Endothelial cell (in vitro differentiated cells): ENCODE results near the gene IFT80. TPM values are rescaled to one million over a fixed set of nuclear protein-coding genes. Genes with fewer than 3 reads are reported as not detected.

Source experiments
- DNase-seq: peaks from one replicate; pipeline ENCODE4 v3.0.0; 2021; ENCODE audit warnings: low spot score
- H3K27ac Mint-ChIP-seq: one replicate; pipeline ENCODE4 v1.8.0; 2021; ENCODE audit warnings: mixed read lengths, inconsistent platforms; ENCODE audit not compliant: unreplicated experiment
- H3K27me3 Mint-ChIP-seq: one replicate; pipeline ENCODE4 v1.8.0; 2021; ENCODE audit warnings: mild to moderate bottlenecking, moderate library complexity, mixed read lengths, inconsistent platforms; ENCODE audit not compliant: unreplicated experiment
- H3K36me3 Mint-ChIP-seq: one replicate; pipeline ENCODE4 v1.8.0; 2021; ENCODE audit warnings: mild to moderate bottlenecking, low read depth, mixed read lengths, inconsistent platforms; ENCODE audit not compliant: unreplicated experiment
- H3K4me1 Mint-ChIP-seq: one replicate; pipeline ENCODE4 v1.8.0; 2021; ENCODE audit warnings: mild to moderate bottlenecking, mixed read lengths, inconsistent platforms; ENCODE audit not compliant: unreplicated experiment
- H3K4me3 Mint-ChIP-seq: one replicate; pipeline ENCODE4 v1.8.0; 2021; ENCODE audit warnings: mild to moderate bottlenecking, mixed read lengths, inconsistent platforms; ENCODE audit not compliant: unreplicated experiment
- H3K9me3 Mint-ChIP-seq: one replicate; pipeline ENCODE4 v1.8.0; 2021; ENCODE audit warnings: mixed read lengths, inconsistent platforms; ENCODE audit not compliant: unreplicated experiment
- total RNA-seq: library from RNA; stranded (reverse); fragmentation: NEBNext Ultra II Directional; extraction: Animal tissue kit (Norgen Biotek cat#: 25700); gene quantifications from one replicate; pipeline ENCODE4 v1.2.1, GENCODE V29; 2021; ENCODE audit not compliant: unreplicated experiment
- TF ChIP-seq, protein P1 (sequence below): fragments of 200-600 bp; sonication (generic); IDR thresholded peaks from one replicate; pipeline ENCODE4 v1.5.0; 2021; ENCODE audit warnings: antibody characterized with exemption; ENCODE audit not compliant: unreplicated experiment

Gene IFT80
- total RNA-seq, 1 donor from 2014 or later, result 33.2 TPM

DNA sequence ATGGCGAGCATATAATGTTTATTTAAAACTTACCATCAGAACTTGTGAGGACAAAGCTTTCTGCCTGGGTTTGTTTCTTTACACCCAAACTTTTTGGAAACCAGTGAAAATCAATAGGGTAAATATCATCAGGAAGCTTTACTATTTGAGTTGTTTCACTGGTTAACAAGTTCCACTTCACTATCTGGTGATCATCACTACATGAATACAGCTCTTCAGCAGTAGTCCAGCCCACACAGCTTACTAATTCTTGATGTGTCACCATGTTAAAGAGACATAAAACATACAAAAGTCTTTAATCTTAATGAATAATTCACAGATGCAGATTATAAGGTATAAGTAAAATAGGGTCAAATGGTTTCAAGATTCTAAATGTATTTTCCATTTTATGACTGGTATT lies 17.6 kb downstream of the IFT80 start:
- TF ChIP-seq, protein P1, sequence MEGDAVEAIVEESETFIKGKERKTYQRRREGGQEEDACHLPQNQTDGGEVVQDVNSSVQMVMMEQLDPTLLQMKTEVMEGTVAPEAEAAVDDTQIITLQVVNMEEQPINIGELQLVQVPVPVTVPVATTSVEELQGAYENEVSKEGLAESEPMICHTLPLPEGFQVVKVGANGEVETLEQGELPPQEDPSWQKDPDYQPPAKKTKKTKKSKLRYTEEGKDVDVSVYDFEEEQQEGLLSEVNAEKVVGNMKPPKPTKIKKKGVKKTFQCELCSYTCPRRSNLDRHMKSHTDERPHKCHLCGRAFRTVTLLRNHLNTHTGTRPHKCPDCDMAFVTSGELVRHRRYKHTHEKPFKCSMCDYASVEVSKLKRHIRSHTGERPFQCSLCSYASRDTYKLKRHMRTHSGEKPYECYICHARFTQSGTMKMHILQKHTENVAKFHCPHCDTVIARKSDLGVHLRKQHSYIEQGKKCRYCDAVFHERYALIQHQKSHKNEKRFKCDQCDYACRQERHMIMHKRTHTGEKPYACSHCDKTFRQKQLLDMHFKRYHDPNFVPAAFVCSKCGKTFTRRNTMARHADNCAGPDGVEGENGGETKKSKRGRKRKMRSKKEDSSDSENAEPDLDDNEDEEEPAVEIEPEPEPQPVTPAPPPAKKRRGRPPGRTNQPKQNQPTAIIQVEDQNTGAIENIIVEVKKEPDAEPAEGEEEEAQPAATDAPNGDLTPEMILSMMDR, result no peak
- no peak overlapping the region for H3K27ac Mint-ChIP-seq
- H3K27me3 Mint-ChIP-seq, result peaks cover 1% of the 10 kb centered on the region
- DNase-seq, result no peak
- no peak overlapping the region for H3K4me3 Mint-ChIP-seq
- no peaks in the 10 kb centered on the region for H3K36me3 Mint-ChIP-seq
- peaks cover 2% of the 10 kb centered on the region for H3K4me1 Mint-ChIP-seq
- H3K9me3 Mint-ChIP-seq, result no peaks in the 10 kb centered on the region

GRCh38 chr3:160379628-160380214 lies 19.3 kb downstream of the IFT80 start:
- DNase-seq, result no peak
- Mint-ChIP-seq H3K9me3 (no peaks in the 10 kb centered on the region), H3K4me3 (no peak overlapping the region), H3K27ac (no peak overlapping the region), H3K36me3 (peaks cover under 1% of the 10 kb centered on the region), H3K4me1 (peaks cover 2% of the 10 kb centered on the region), H3K27me3 (peaks cover 1% of the 10 kb centered on the region)
- TF ChIP-seq, protein P1, result no peak

DNA sequence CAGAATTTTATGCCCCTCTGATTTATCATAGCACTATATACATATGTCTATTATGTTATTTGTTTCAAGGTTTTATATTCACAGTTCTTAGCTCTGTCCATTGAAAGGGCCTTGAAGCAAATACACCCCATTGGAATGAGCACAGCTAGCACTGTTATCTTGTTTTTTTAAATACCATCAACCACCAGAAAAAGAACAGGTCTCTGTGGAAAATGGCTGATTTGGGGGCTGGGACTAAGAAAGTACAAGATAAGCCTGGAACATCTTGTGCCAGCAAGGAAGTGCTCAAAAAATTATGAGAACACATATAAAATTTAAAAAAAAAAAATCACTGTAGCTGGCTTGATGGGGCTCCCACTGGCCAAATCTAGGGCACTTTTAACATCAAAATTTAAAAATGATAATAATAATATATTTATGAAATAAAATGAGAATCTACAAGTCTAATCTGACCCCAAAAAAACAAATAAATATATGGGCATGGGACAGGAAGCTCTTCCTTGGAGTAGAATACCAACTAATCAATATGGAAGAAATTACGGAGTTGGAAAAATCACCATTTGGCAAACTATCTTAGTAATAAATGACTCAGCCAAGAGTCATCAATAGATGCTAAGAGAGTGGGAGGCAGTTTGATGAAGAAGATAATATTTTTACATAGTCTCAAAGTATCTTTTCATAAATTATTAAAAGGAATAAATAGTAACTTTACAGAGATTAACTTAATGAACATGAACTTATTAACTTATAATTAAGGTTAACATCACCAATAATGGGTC lies 20.5 kb downstream of the IFT80 start:
- Mint-ChIP-seq H3K9me3 (no peaks in the 10 kb centered on the region), H3K27ac (no peak overlapping the region), H3K36me3 (peaks cover 13% of the 10 kb centered on the region), H3K27me3 (peaks cover 3% of the 10 kb centered on the region), H3K4me1 (peaks cover 2% of the 10 kb centered on the region), H3K4me3 (no peak overlapping the region)
- TF ChIP-seq, protein P1, result no peak
- no peak for DNase-seq

- TF ChIP-seq, protein P1, result no peak
- Mint-ChIP-seq H3K4me3 (no peak overlapping the region), H3K4me1 (no peaks in the 10 kb centered on the region), H3K27me3 (peaks cover 3% of the 10 kb centered on the region), H3K27ac (no peak overlapping the region), H3K36me3 (peaks cover 13% of the 10 kb centered on the region), H3K9me3 (no peaks in the 10 kb centered on the region)
- no peak for DNase-seq
These were observed 22.3 kb downstream of the IFT80 start for GRCh38 chr3:160376681-160377080.

DNA sequence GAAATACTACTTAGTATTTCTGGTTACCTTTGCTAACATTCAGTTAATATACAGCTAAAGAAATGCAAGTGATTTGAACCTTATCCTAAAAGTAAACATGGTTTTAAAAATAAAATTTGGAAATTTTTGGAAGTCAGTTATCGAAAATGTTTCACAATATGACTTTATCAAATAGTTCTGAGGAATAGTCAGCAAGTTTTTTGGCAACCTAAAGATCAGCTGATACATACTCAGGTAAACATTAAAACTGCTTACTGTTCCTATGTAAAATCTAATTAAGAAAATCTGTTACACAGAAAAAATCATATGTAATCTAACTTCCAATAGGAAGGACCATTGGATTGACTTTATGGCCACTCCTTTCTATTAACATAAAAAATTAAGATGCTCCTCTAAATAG lies 24.1 kb downstream of the IFT80 start:
- TF ChIP-seq, protein P1, result no peak
- H3K4me1 Mint-ChIP-seq, result no peaks in the 10 kb centered on the region

More for the DNA sequence above, 24.1 kb downstream of the IFT80 start:
- no peak overlapping the region for H3K4me3 Mint-ChIP-seq
- H3K9me3 Mint-ChIP-seq, result no peaks in the 10 kb centered on the region
- DNase-seq, result no peak
- peaks cover 13% of the 10 kb centered on the region for H3K36me3 Mint-ChIP-seq
- no peak overlapping the region for H3K27ac Mint-ChIP-seq
- peaks cover 2% of the 10 kb centered on the region for H3K27me3 Mint-ChIP-seq
